ENCODE measurements around the gene IFI27.

DNA sequence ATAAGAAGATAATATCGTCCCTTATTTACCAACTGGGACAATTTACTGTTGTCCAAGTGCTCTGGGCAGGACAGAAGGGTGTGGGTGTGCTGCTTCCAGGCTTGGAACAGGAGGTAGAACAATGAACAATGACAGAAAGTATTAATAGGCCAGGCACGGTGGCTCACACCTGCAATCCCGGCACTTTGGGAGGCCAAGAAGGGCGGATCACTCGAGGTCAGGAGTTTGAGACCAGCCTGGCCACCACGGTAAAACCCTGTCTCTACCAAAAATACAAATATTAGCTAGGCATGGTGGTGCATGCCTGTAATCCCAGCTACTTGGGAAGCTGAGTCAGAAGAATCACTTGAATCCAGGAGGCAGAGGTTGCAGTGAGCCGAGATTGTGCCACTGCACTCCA is 2.5 kb downstream of the IFI27 start:
- TF ChIP-seq POLR2A (IDR thresholded peaks at IDR 0.05; ENCODE audit: low read depth) (no peak), EP300 (IDR thresholded peaks at IDR 0.05) (no peak), POLR2AphosphoS5 (IDR thresholded peaks at IDR 0.05) (no peak)
- TF ChIP-seq, protein P1, sequence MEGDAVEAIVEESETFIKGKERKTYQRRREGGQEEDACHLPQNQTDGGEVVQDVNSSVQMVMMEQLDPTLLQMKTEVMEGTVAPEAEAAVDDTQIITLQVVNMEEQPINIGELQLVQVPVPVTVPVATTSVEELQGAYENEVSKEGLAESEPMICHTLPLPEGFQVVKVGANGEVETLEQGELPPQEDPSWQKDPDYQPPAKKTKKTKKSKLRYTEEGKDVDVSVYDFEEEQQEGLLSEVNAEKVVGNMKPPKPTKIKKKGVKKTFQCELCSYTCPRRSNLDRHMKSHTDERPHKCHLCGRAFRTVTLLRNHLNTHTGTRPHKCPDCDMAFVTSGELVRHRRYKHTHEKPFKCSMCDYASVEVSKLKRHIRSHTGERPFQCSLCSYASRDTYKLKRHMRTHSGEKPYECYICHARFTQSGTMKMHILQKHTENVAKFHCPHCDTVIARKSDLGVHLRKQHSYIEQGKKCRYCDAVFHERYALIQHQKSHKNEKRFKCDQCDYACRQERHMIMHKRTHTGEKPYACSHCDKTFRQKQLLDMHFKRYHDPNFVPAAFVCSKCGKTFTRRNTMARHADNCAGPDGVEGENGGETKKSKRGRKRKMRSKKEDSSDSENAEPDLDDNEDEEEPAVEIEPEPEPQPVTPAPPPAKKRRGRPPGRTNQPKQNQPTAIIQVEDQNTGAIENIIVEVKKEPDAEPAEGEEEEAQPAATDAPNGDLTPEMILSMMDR (IDR thresholded peaks at IDR 0.05), result no peak
